GM23248 (cell line): Measurements from ENCODE around the gene RPAP3. TPM values are rescaled to one million over a fixed set of nuclear protein-coding genes. Genes with fewer than 3 reads are reported as not detected.

Source experiments
- DNase-seq: peaks from one replicate; pipeline ENCODE4 v3.0.0-alpha.2; 2015
- H2AFZ ChIP-seq: fragments of 200-600 bp; sonication (generic); 2 replicates; pipeline ENCODE4 v1.6.1; 2016; ENCODE audit warnings: antibody characterized with exemption
- H3F3A ChIP-seq: fragments of 200-600 bp; sonication (generic); 2 replicates; pipeline ENCODE4 v1.6.1; 2016; ENCODE audit warnings: mild to moderate bottlenecking, antibody characterized with exemption, mixed run types; ENCODE audit not compliant: insufficient read depth
- H3K27ac ChIP-seq: fragments of 200-600 bp; sonication (generic); 2 replicates; pipeline ENCODE4 v1.5.1; 2016; ENCODE audit warnings: mild to moderate bottlenecking
- H3K27me3 ChIP-seq: fragments of 200-600 bp; sonication (generic); replicated peaks from 2 replicates; pipeline ENCODE4 v1.6.1; 2016; ENCODE audit warnings: mild to moderate bottlenecking; ENCODE audit not compliant: insufficient read depth
- H3K36me3 ChIP-seq: fragments of 200-600 bp; sonication (generic); 2 replicates; pipeline ENCODE4 v1.6.1; 2016; ENCODE audit warnings: low read depth, mild to moderate bottlenecking
- H3K4me1 ChIP-seq: fragments of 200-600 bp; sonication (generic); 2 replicates; pipeline ENCODE4 v1.6.1; 2016; ENCODE audit warnings: mild to moderate bottlenecking; ENCODE audit not compliant: insufficient read depth
- H3K4me2 ChIP-seq: fragments of 200-600 bp; sonication (generic); one replicate; pipeline ENCODE4 v1.6.1; 2016; ENCODE audit warnings: mild to moderate bottlenecking; ENCODE audit not compliant: unreplicated experiment
- H3K4me3 ChIP-seq: fragments of 200-600 bp; sonication (generic); 2 replicates; pipeline ENCODE4 v1.5.1; 2016; ENCODE audit warnings: mild to moderate bottlenecking
- H3K79me2 ChIP-seq: fragments of 200-600 bp; sonication (generic); 2 replicates; pipeline ENCODE4 v1.6.1; 2016; ENCODE audit warnings: mild to moderate bottlenecking; ENCODE audit not compliant: insufficient read depth
- H3K9ac ChIP-seq: fragments of 200-600 bp; sonication (generic); 2 replicates; pipeline ENCODE4 v1.6.1; 2016; ENCODE audit warnings: mild to moderate bottlenecking
- H3K9me2 ChIP-seq: fragments of 200-600 bp; sonication (generic); 2 replicates; pipeline ENCODE4 v1.6.1; 2016; ENCODE audit warnings: mixed run types, mild to moderate bottlenecking, moderate library complexity; ENCODE audit not compliant: insufficient read depth
- H3K9me3 ChIP-seq: fragments of 200-600 bp; sonication (generic); one replicate; pipeline ENCODE4 v1.6.1; 2017; ENCODE audit warnings: low read depth
- H4K20me1 ChIP-seq: fragments of 200-600 bp; sonication (generic); 2 replicates; pipeline ENCODE4 v1.6.0; 2016; ENCODE audit not compliant: insufficient read depth
- EZH2 ChIP-seq: fragments of 200-600 bp; sonication (generic); IDR thresholded peaks from 2 replicates; pipeline ENCODE4 v1.6.1; 2018; ENCODE audit warnings: antibody characterized with exemption, mild to moderate bottlenecking; ENCODE audit not compliant: insufficient read depth, poor library complexity, severe bottlenecking
- EZH2phosphoT487 ChIP-seq: fragments of 200-600 bp; sonication (generic); IDR thresholded peaks from 2 replicates; pipeline ENCODE4 v1.6.1; 2018; ENCODE audit warnings: antibody characterized with exemption, moderate library complexity, mild to moderate bottlenecking, low read depth; ENCODE audit not compliant: insufficient read depth
- WGBS, 2 experiments: methylation state at CpG; one replicate each; pipeline ENCODE4 v1.1.6; 2015 to 2017; ENCODE audit warnings: low lambda C conversion rate in 2 of 2, low coverage in 1 of 2; ENCODE audit errors: missing lambda C conversion rate in 2 of 2; 5-methylcytosine and 5-hydroxymethylcytosine counted together
- in situ Hi-C: fragments of 300-500 bp; cut with MboI; formaldehyde crosslinking; loops from 2 replicates; pipeline ENCODE4 v1.15.0; 2020
- polyA plus RNA-seq: library from polyadenylated mRNA; unstranded; fragments of >200 nt; fragmentation: Nextera tagmentation; extraction: Ambion mirVana; gene quantifications from 2 replicates; pipeline ENCODE4 v1.2.1, GENCODE V29; 2016
- total RNA-seq: library from RNA; depleted of rRNA; stranded (reverse); fragments of >200 nt; shearing (Covaris generic); gene quantifications from 2 replicates; pipeline ENCODE4 v1.2.3, GENCODE V29; 2014

Gene RPAP3
- total and polyA plus RNA-seq, 2 experiments from 2014 or later: 16.2 to 27.8 TPM

DNA sequence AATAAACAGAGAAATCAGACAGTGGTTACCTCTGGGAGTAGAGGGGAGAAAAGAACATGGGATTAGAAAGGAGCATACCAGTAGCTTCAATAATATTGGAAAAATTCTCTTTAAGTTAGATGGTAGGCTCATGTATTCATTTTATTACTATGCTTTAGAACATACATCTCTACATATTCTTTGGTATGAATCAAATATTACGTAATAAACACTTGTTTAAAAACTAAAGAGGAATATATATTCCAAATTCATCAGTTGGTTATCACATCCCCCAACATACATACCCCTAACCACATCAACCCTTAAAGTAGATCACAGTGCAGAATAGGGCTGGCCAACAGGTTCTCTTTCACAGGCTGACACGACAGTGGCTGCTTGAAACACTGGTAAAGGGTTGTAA is 5.6 kb downstream of the RPAP3 start:
- H2AFZ ChIP-seq: no peak overlapping the region
- H3K27me3 ChIP-seq: no peaks in the 10 kb centered on the region
- H3K4me3 ChIP-seq: no peak overlapping the region
- in situ Hi-C loops: no loop called here
- H3K36me3 ChIP-seq: peaks cover 31% of the 10 kb centered on the region
- no peak for DNase-seq
- 85 to 93% methylated on average over 2 of the region's 2 CpGs for WGBS, 2 experiments
- no peaks in the 10 kb centered on the region for H4K20me1 ChIP-seq
- peaks cover 57% of the 10 kb centered on the region for H3K79me2 ChIP-seq
- no peak overlapping the region for H3K4me2 ChIP-seq
- TF ChIP-seq EZH2phosphoT487 (no peak), EZH2 (no peak)
- no peaks in the 10 kb centered on the region for H3K9me2 ChIP-seq
- no peak overlapping the region for H3K9ac ChIP-seq
- no peaks in the 10 kb centered on the region for H3F3A ChIP-seq
- no peaks in the 10 kb centered on the region for H3K4me1 ChIP-seq
- no peak overlapping the region for H3K27ac ChIP-seq
- no peaks in the 10 kb centered on the region for H3K9me3 ChIP-seq

DNA sequence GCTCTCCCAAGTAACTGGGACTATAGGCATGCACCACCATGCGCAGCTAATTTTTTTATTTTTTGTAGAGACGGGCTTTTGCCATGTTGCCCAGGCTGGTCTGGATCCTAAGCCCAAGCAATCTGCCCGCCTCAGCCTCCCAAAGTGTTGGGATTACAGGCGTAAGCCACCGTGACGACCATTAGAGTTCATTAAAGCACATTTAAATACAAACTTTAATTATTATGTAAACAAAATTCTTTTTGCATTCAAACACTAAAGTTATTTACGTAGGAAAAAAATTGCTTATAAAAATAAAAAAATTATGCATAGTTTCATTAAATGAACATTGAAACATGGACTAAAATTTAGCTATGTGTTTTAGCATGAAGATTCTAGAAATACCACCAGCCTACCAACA is 7.2 kb downstream of the RPAP3 start:
- peaks cover 40% of the 10 kb centered on the region for H3K79me2 ChIP-seq
- H3K27ac ChIP-seq: no peak overlapping the region
- DNase-seq: no peak
- no peaks in the 10 kb centered on the region; the same call in 1 of the 2 replicates for H3K4me1 ChIP-seq
- no peaks in the 10 kb centered on the region for H3K27me3 ChIP-seq
- no peaks in the 10 kb centered on the region for H3K9me3 ChIP-seq
- in situ Hi-C loops: no loop called here
- 91 to 92% methylated on average over 7 of the region's 7 CpGs for WGBS, 2 experiments
- no peak overlapping the region for H3K9ac ChIP-seq
- H3F3A ChIP-seq: no peaks in the 10 kb centered on the region
- TF ChIP-seq EZH2phosphoT487 (no peak), EZH2 (no peak)
- H3K36me3 ChIP-seq: peaks cover 40% of the 10 kb centered on the region
- no peaks in the 10 kb centered on the region for H4K20me1 ChIP-seq
- H3K9me2 ChIP-seq: no peaks in the 10 kb centered on the region
- H3K4me3 ChIP-seq: no peak overlapping the region
- H2AFZ ChIP-seq: no peak overlapping the region
- no peak overlapping the region for H3K4me2 ChIP-seq

DNA sequence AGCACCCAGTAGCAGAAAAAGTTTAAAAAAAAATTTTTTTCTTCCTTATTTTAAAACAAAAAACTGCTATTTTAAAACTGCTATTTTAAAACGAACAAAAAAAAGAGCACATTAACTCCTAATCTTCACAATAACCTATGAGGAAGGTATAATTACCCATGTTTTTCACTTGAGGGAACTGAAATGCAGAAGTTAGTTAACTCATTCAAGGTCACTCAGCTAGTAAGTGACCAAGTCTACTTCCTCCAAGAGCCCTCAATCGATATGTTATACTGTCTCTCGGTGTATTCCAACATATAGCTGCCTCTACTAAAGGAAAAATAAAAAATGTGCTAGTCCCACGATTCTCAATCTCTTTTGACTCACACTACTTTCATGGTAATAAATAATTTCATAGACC is 7.8 kb downstream of the RPAP3 start:
- WGBS, 2 experiments: 97 to 98% methylated on average over 4 of the region's 4 CpGs
- in situ Hi-C loops: no loop called here
- no peak overlapping the region for H3K9ac ChIP-seq

DNA sequence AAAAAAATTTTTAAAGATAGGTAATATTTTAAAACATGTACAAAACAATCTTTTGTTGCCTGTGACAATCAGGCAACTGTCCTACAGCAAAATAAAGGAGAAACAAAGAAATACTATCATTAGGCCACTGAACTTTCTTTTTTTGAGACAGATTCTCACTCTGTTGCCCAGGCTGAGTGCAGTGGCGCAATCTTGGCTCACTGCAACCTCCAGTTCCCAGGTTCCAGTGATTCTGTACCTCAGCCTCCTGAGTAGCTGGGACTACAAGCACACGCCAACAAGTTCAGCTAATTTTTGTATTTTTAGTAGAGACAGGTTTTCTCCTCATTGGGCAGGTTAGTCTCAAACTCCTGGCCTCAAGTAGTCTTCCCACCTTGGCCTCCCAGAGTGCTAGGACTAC is 16.6 kb downstream of the RPAP3 start:
- in situ Hi-C loops: no loop called here

More for the DNA sequence above, 7.8 kb downstream of the RPAP3 start:
- Histone ChIP-seq H3K27ac (no peak overlapping the region), H3K36me3 (peaks cover 46% of the 10 kb centered on the region), H3K79me2 (peaks cover 34% of the 10 kb centered on the region), H3K9me3 (no peaks in the 10 kb centered on the region), H3F3A (no peaks in the 10 kb centered on the region), H3K4me2 (no peak overlapping the region), H2AFZ (no peak overlapping the region), H3K4me1 (no peaks in the 10 kb centered on the region; the same call in 1 of the 2 replicates), H3K4me3 (no peak overlapping the region), H3K9me2 (no peaks in the 10 kb centered on the region), H4K20me1 (no peaks in the 10 kb centered on the region), H3K27me3 (no peaks in the 10 kb centered on the region)
- no peak for DNase-seq
- no peak for TF ChIP-seq EZH2
- TF ChIP-seq EZH2phosphoT487: no peak

DNA sequence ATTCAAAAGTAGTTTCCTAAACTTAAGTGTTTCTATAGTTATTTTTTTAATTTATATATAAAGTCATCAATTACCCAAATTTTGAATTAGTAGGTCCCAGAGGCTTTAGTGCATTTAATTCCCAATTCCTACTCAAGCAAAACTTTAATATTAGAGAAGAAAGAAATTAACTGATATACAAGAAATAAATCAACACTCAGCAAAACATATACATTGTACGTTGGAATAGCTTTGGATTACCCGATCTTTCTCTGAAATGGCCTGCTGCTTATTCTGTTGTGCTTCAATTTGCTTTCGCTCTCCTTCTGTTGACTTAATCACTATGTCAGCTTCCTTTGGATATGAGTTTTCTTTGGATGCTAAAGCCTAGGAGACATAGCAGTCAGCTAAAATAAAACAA is 18.2 kb downstream of the RPAP3 start:
- 78 to 89% methylated on average over 3 of the region's 3 CpGs for WGBS, 2 experiments

More for the DNA sequence above, 16.6 kb downstream of the RPAP3 start:
- WGBS, 2 experiments: 93 to 97% methylated on average over 2 of the region's 2 CpGs
- H3K27ac ChIP-seq: no peak overlapping the region
- H3K4me3 ChIP-seq: no peak overlapping the region
- H3K9me2 ChIP-seq: no peaks in the 10 kb centered on the region
- H3K9me3 ChIP-seq: no peaks in the 10 kb centered on the region
- DNase-seq: no peak
- no peak overlapping the region for H3K9ac ChIP-seq
- TF ChIP-seq EZH2phosphoT487 (no peak), EZH2 (no peak)
- H4K20me1 ChIP-seq: no peaks in the 10 kb centered on the region
- H3K4me2 ChIP-seq: no peak overlapping the region
- H3K36me3 ChIP-seq: 0 out of 2 replicates have a peak, but pooled peaks cover 18% of the 10 kb centered on the region
- no peaks in the 10 kb centered on the region for H3K79me2 ChIP-seq
- no peak overlapping the region for H2AFZ ChIP-seq
- no peaks in the 10 kb centered on the region for H3K27me3 ChIP-seq
- no peaks in the 10 kb centered on the region for H3F3A ChIP-seq
- H3K4me1 ChIP-seq: no peaks in the 10 kb centered on the region

More for the DNA sequence above, 18.2 kb downstream of the RPAP3 start:
- H3K27ac ChIP-seq: no peak overlapping the region
- H3K79me2 ChIP-seq: no peaks in the 10 kb centered on the region
- 0 out of 2 replicates have a peak, but pooled peaks cover 6% of the 10 kb centered on the region for H3K36me3 ChIP-seq
- H3F3A ChIP-seq: no peaks in the 10 kb centered on the region
- no peaks in the 10 kb centered on the region for H3K27me3 ChIP-seq
- H3K4me1 ChIP-seq: no peaks in the 10 kb centered on the region
- H3K9me2 ChIP-seq: no peaks in the 10 kb centered on the region
- in situ Hi-C loops: no loop called here
- no peak overlapping the region for H3K4me2 ChIP-seq
- no peak for DNase-seq
- H2AFZ ChIP-seq: no peak overlapping the region
- H3K9me3 ChIP-seq: no peaks in the 10 kb centered on the region
- no peak overlapping the region for H3K4me3 ChIP-seq
- no peaks in the 10 kb centered on the region for H4K20me1 ChIP-seq
- TF ChIP-seq EZH2 (no peak), EZH2phosphoT487 (no peak)
- no peak overlapping the region for H3K9ac ChIP-seq
